GM12801 (cell line): ENCODE results near the gene CCP110.

Experiments used
- CTCF ChIP-seq: IDR thresholded peaks from one replicate; pipeline ENCODE4 v1.5.1; 2011; ENCODE audit warnings: control low read depth; ENCODE audit not compliant: insufficient read length; ENCODE audit errors: extremely low read depth

Gene CCP110

GRCh38 chr16:19499481-19499880, 24.3 kb upstream of the CCP110 start:
- no peak for TF ChIP-seq CTCF

GRCh38 chr16:19502395-19503131, 21.2 kb upstream of the CCP110 start:
- TF ChIP-seq CTCF, result no peak

- TF ChIP-seq CTCF, result no peak
Measured at GRCh38 chr16:19503461-19504075, 20.2 kb upstream of the CCP110 start.

GRCh38 chr16:19505600-19506303, 18.0 kb upstream of the CCP110 start:
- no peak for TF ChIP-seq CTCF

- TF ChIP-seq CTCF, result no peak
Measured at GRCh38 chr16:19506965-19507364, 16.8 kb upstream of the CCP110 start.

- TF ChIP-seq CTCF, result no peak
Measured at GRCh38 chr16:19507867-19508266, 15.9 kb upstream of the CCP110 start.

- no peak for TF ChIP-seq CTCF
Measured at GRCh38 chr16:19512297-19512696, 11.4 kb upstream of the CCP110 start.
